ENCODE measurements around the gene LMBR1. TPM values are rescaled to one million over a fixed set of nuclear protein-coding genes. Genes with fewer than 3 reads are reported as not detected.

Gene LMBR1
- total and polyA plus RNA-seq, 2 donors (not counting 1 experiment from before 2014, with no cell fraction given), result 19.7 to 85.2 TPM

DNA sequence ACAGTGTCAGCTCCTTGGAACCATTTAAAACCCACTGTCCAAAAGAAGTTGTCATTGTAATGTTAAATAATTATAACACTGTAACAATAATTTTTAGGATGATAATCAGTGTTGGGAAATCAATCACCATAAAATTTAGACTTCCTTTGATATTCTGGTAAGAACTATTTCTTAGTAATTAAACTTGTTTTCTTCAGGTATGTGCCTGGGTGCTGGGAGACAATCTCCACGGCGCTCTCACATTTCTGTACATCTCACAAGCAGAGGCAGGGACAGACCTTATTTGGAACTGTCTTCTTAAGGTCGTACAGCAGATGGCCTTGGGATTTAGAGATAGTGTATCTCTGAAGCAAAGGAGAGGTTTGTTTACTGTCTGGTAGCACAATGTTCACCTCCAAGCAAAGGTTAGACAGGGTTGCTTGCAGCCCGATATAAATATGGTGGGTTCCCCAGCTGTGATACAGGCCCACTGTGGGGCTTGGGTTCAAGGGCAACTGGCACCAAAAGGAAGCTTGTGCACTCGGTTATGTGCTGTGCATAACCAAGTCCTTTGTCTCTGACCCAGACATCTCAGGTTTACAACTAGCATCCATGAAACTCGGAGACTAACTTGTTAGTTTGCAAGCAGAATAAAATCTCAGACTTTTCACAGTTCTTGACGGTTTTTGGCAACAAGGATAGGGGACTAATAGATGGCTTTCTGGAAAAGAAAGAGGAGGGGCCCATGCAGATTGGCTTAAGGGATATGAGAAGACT, 126.9 kb downstream of the LMBR1 start:
- Mint-ChIP-seq H3K27ac (no peak overlapping the region), H3K9me3 (ENCODE audit: insufficient read depth) (no peaks in the 10 kb centered on the region), H3K27me3 (no peaks in the 10 kb centered on the region), H3K4me3 (no peak overlapping the region), H3K4me1 (peaks cover 8% of the 10 kb centered on the region)
- H3K36me3 ChIP-seq (replicated peaks in 1 of 2; ENCODE audit: control extremely low read depth in 1 of 2, control insufficient read depth in 1 of 2, extremely low read depth in 1 of 2, insufficient read depth in 2 of 2, low read length in 1 of 2), result peaks cover 4 to 5% of the 10 kb centered on the region in 2 experiments
- no peak overlapping the region for H3K4me2 ChIP-seq (replicated peaks; ENCODE audit: low read depth, low read length, poor library complexity, severe bottlenecking)
- ATAC-seq (ENCODE audit: low read depth), result no peak
- intact Hi-C loops (cut with micrococcal nuclease), result no loop called here
- ChIA-PET POLR2A (no interaction called here), CTCF (no interaction called here)
- no peaks in the 10 kb centered on the region for H3K9me3 ChIP-seq (ENCODE audit: control extremely low read depth in 1 of 3, control insufficient read depth in 2 of 3, insufficient read depth in 1 of 3, low read length in 2 of 3)
- no peaks in the 10 kb centered on the region for H3K27me3 ChIP-seq (replicated peaks in 1 of 4; ENCODE audit: control extremely low read depth in 1 of 4, control insufficient read depth in 3 of 4, insufficient read depth in 4 of 4, low read length in 3 of 4)
- H3K79me2 ChIP-seq (ENCODE audit: control insufficient read depth, insufficient read depth, low read length), result peaks cover 8% of the 10 kb centered on the region
- H3K9ac ChIP-seq (ENCODE audit: low read length), result no peak overlapping the region
- DNase-seq, result no peak
- no peak overlapping the region for H3K4me3 ChIP-seq (ENCODE audit: control extremely low read depth in 1 of 5, extremely low read depth in 1 of 5, insufficient read depth in 1 of 5, low read depth in 2 of 5, low read length in 4 of 5)
- 100% methylated on average over 4 of the region's 7 CpGs for WGBS (ENCODE audit: insufficient coverage)
- H2AFZ ChIP-seq (ENCODE audit: insufficient read depth, low read depth, low read length, poor library complexity, severe bottlenecking), result no peak overlapping the region
- H3K27ac ChIP-seq (ENCODE audit: low read length in 2 of 2), result no peak overlapping the region
- peaks cover 0 to 3% of the 10 kb centered on the region in 2 donors for H3K4me1 ChIP-seq (ENCODE audit: control insufficient read depth in 2 of 2, insufficient read depth in 2 of 2, low read length in 2 of 2)
- no peak for TF ChIP-seq EZH2 (IDR thresholded peaks at IDR 0.05; ENCODE audit: borderline replicate concordance, insufficient read depth, low read depth, low read length, poor library complexity, severe bottlenecking)
- TF ChIP-seq, protein P1, sequence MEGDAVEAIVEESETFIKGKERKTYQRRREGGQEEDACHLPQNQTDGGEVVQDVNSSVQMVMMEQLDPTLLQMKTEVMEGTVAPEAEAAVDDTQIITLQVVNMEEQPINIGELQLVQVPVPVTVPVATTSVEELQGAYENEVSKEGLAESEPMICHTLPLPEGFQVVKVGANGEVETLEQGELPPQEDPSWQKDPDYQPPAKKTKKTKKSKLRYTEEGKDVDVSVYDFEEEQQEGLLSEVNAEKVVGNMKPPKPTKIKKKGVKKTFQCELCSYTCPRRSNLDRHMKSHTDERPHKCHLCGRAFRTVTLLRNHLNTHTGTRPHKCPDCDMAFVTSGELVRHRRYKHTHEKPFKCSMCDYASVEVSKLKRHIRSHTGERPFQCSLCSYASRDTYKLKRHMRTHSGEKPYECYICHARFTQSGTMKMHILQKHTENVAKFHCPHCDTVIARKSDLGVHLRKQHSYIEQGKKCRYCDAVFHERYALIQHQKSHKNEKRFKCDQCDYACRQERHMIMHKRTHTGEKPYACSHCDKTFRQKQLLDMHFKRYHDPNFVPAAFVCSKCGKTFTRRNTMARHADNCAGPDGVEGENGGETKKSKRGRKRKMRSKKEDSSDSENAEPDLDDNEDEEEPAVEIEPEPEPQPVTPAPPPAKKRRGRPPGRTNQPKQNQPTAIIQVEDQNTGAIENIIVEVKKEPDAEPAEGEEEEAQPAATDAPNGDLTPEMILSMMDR (IDR thresholded peaks at IDR 0.05), result no peak
- H4K20me1 ChIP-seq (ENCODE audit: control insufficient read depth, insufficient read depth, low read length, poor library complexity, severe bottlenecking), result peaks cover 3% of the 10 kb centered on the region

DNA sequence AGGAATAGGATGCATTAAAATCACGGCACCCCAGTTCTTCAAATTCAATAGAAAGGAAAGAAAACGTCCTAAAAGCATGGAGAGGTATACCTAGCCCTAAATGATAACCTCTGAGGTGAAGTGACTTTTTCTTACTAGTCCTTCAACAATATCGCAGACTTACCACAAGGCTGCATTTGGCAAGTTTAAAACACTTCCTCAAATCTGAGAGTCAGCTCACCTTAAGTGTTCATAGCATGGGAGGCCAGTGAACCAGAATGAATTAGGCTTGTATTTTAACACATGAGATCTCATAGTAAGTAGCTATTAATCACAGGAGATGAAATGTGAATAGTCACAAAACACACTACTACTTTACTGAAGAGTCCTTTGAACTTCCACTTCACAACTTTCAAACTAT, 128.2 kb downstream of the LMBR1 start:
- Histone ChIP-seq H3K27ac (ENCODE audit: low read length in 2 of 2) (no peak overlapping the region), H3K9me3 (ENCODE audit: control extremely low read depth in 1 of 3, control insufficient read depth in 2 of 3, insufficient read depth in 1 of 3, low read length in 2 of 3) (peaks cover 0 to 5% (median 2%) of the 10 kb centered on the region in 3 donors), H3K4me1 (ENCODE audit: control insufficient read depth in 2 of 2, insufficient read depth in 2 of 2, low read length in 2 of 2) (peaks cover 0 to 3% of the 10 kb centered on the region in 2 donors), H3K36me3 (replicated peaks in 1 of 2; ENCODE audit: control extremely low read depth in 1 of 2, control insufficient read depth in 1 of 2, extremely low read depth in 1 of 2, insufficient read depth in 2 of 2, low read length in 1 of 2) (peaks cover 8 to 11% of the 10 kb centered on the region in 2 experiments), H4K20me1 (ENCODE audit: control insufficient read depth, insufficient read depth, low read length, poor library complexity, severe bottlenecking) (peaks cover 3% of the 10 kb centered on the region), H3K9ac (ENCODE audit: low read length) (no peak overlapping the region), H3K4me3 (ENCODE audit: control extremely low read depth in 1 of 5, extremely low read depth in 1 of 5, insufficient read depth in 1 of 5, low read depth in 2 of 5, low read length in 4 of 5) (no peak overlapping the region), H2AFZ (ENCODE audit: insufficient read depth, low read depth, low read length, poor library complexity, severe bottlenecking) (no peak overlapping the region), H3K27me3 (replicated peaks in 1 of 4; ENCODE audit: control extremely low read depth in 1 of 4, control insufficient read depth in 3 of 4, insufficient read depth in 4 of 4, low read length in 3 of 4) (no peaks in the 10 kb centered on the region), H3K79me2 (ENCODE audit: control insufficient read depth, insufficient read depth, low read length) (peaks cover 8% of the 10 kb centered on the region), H3K4me2 (replicated peaks; ENCODE audit: low read depth, low read length, poor library complexity, severe bottlenecking) (no peak overlapping the region)
- Mint-ChIP-seq H3K27ac (no peak overlapping the region), H3K4me3 (no peak overlapping the region), H3K27me3 (no peaks in the 10 kb centered on the region), H3K9me3 (ENCODE audit: insufficient read depth) (no peaks in the 10 kb centered on the region), H3K4me1 (peaks cover 7% of the 10 kb centered on the region)
- ATAC-seq (ENCODE audit: low read depth) (no peak), DNase-seq (no peak)
- CTCF ChIA-PET, result no interaction called here
- intact Hi-C loops (cut with micrococcal nuclease), result no loop called here
- WGBS (ENCODE audit: insufficient coverage), result 100% methylated on average over 1 of the region's 3 CpGs
- POLR2A ChIA-PET, result no interaction called here
- no peak for TF ChIP-seq EZH2 (IDR thresholded peaks at IDR 0.05; ENCODE audit: borderline replicate concordance, insufficient read depth, low read depth, low read length, poor library complexity, severe bottlenecking)
- TF ChIP-seq, protein P1 (IDR thresholded peaks at IDR 0.05), result no peak
